ENCODE measurements around the gene IFT88.

GRCh38 chr13:20680416-20681080 lies 113.6 kb downstream of the IFT88 start:
- TF ChIP-seq, protein P1, sequence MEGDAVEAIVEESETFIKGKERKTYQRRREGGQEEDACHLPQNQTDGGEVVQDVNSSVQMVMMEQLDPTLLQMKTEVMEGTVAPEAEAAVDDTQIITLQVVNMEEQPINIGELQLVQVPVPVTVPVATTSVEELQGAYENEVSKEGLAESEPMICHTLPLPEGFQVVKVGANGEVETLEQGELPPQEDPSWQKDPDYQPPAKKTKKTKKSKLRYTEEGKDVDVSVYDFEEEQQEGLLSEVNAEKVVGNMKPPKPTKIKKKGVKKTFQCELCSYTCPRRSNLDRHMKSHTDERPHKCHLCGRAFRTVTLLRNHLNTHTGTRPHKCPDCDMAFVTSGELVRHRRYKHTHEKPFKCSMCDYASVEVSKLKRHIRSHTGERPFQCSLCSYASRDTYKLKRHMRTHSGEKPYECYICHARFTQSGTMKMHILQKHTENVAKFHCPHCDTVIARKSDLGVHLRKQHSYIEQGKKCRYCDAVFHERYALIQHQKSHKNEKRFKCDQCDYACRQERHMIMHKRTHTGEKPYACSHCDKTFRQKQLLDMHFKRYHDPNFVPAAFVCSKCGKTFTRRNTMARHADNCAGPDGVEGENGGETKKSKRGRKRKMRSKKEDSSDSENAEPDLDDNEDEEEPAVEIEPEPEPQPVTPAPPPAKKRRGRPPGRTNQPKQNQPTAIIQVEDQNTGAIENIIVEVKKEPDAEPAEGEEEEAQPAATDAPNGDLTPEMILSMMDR (IDR thresholded peaks at IDR 0.05) = no peak
- TF ChIP-seq POLR2A (IDR thresholded peaks at IDR 0.05) (no peak), POLR2AphosphoS5 (IDR thresholded peaks at IDR 0.05) (no peak), EP300 (IDR thresholded peaks at IDR 0.05) (no peak)

Measured in stomach (tissue), 4 donors.